ENCODE results near the gene MTO1.
"Not testable (repeated sequence)": the region's sequence is repeated elsewhere in the genome, so short reads cannot be mapped to it uniquely, and the experiment has no call there.

The MTO1 gene

DNA sequence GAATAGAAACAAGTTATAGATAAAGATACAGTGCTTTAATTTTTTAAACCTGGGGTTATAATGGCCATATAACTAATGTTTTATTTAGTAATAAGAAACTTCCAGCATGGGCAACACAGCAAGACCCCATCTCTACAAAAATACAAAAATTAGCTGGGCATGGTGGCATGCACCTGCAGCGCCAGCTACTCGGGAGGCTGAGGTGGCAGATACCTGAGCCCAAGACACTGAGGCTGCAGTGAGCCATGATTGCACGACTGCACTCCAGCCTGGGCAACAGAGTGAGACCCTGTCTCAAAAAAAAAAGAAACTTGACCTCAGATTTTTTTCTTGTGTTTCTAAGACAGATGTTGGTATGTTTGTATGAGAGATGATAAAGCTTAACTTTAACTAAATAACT, 36.4 kb downstream of the MTO1 start:
- H3K4me3 ChIP-seq (ENCODE audit: low read depth, low read length): no peak overlapping the region
- no peak for DNase-seq (ENCODE audit: low read depth)
- TF ChIP-seq MYC (IDR thresholded peaks at IDR 0.05; ENCODE audit: low read depth, low read length) (no peak), POLR2A (IDR thresholded peaks at IDR 0.05; ENCODE audit: extremely low read depth, insufficient read length) (no peak)
- TF ChIP-seq, protein P1, sequence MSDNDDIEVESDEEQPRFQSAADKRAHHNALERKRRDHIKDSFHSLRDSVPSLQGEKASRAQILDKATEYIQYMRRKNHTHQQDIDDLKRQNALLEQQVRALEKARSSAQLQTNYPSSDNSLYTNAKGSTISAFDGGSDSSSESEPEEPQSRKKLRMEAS (IDR thresholded peaks at IDR 0.05; ENCODE audit: low read depth, low read length): no peak
- TF ChIP-seq, protein P2, sequence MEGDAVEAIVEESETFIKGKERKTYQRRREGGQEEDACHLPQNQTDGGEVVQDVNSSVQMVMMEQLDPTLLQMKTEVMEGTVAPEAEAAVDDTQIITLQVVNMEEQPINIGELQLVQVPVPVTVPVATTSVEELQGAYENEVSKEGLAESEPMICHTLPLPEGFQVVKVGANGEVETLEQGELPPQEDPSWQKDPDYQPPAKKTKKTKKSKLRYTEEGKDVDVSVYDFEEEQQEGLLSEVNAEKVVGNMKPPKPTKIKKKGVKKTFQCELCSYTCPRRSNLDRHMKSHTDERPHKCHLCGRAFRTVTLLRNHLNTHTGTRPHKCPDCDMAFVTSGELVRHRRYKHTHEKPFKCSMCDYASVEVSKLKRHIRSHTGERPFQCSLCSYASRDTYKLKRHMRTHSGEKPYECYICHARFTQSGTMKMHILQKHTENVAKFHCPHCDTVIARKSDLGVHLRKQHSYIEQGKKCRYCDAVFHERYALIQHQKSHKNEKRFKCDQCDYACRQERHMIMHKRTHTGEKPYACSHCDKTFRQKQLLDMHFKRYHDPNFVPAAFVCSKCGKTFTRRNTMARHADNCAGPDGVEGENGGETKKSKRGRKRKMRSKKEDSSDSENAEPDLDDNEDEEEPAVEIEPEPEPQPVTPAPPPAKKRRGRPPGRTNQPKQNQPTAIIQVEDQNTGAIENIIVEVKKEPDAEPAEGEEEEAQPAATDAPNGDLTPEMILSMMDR (IDR thresholded peaks at IDR 0.05; ENCODE audit: low read depth, low read length): no peak

DNA sequence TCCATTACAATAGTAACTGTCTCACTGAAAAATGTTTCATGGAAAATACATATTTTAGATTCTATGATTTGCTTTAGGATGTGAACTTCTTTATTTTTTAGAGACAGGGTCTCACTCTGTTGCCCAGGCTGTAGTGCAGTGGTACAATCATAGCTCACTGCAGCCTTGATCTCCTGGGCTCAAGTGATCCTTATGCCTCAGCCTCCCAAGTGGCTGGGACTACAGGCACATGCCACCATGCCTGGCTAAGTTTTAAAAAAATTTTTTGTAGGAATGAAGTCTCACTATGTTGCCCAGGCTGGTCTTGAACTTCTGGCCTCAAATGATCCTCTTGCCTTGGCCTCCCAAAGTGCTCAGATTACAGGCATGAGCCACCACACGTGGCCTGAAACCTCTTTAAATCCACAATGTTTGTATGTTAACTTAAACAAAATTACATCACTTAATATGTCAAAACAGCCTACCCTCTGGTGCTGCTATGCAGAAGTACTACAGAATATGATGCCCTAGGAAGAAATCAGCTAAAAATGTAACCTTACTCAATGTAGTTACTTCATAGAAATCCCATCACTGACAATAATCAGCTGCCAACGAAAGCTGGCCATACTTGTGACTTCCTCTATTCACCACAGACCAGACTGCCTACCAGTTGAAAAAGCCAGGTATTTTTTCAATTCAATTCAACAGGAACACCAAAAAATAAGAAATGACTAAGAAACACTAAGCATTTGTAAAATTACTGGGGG, 41.7 kb downstream of the MTO1 start:
- no peak overlapping the region for H3K4me3 ChIP-seq (ENCODE audit: low read depth, low read length)
- peak; percentile 32 for DNase-seq (ENCODE audit: low read depth)
- TF ChIP-seq, protein P2 (IDR thresholded peaks at IDR 0.05; ENCODE audit: low read depth, low read length): no peak
- TF ChIP-seq POLR2A (IDR thresholded peaks at IDR 0.05; ENCODE audit: extremely low read depth, insufficient read length) (no peak), MYC (IDR thresholded peaks at IDR 0.05; ENCODE audit: low read depth, low read length) (no peak)
- TF ChIP-seq, protein P1 (IDR thresholded peaks at IDR 0.05; ENCODE audit: low read depth, low read length): no peak

DNA sequence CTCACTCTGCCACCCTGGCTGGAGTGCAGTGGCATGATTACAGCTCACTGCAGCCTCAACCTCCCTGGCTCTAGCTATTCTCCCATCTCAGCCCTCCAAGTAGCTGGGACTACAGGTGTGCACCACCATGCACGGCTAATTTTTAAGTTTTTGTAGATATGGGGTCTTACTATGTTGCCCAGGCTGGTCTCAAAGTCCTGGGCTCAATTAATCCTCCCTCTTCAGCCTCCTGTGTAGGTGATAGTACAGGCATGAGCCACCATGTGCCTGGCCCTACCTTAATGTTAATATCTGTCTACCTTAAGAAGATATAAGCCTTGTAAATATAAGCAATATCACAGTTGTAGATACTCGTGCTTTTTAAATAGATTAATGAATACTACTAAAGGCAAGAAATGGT, 42.6 kb downstream of the MTO1 start:
- H3K4me3 ChIP-seq (ENCODE audit: low read depth, low read length): no peak overlapping the region
- DNase-seq (ENCODE audit: low read depth): no peak
- TF ChIP-seq POLR2A (IDR thresholded peaks at IDR 0.05; ENCODE audit: extremely low read depth, insufficient read length): no peak
- TF ChIP-seq, protein P2 (IDR thresholded peaks at IDR 0.05; ENCODE audit: low read depth, low read length): no peak
- no peak for TF ChIP-seq MYC (IDR thresholded peaks at IDR 0.05; ENCODE audit: low read depth, low read length)
- TF ChIP-seq, protein P1 (IDR thresholded peaks at IDR 0.05; ENCODE audit: low read depth, low read length): no peak

DNA sequence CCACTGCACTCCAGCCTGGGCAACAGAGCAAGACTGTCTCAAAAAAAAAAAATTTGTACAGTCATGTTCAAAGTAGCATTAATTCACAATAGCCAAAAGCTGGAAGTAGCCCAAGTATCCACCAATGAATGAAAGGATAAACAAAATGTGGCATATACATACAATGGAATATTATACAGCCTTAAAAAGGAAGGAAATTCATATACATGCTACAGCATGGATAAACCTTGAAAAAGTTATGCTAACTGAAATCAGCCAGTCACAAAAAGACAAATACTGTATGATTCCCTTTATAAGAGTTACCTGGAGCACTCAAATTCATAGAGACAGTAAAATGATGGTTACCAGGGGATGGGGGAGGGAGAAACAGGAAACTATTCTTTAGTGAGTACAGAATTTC, 43.6 kb downstream of the MTO1 start:
- DNase-seq (ENCODE audit: low read depth): no peak
- TF ChIP-seq POLR2A (IDR thresholded peaks at IDR 0.05; ENCODE audit: extremely low read depth, insufficient read length): no peak
- TF ChIP-seq, protein P2 (IDR thresholded peaks at IDR 0.05; ENCODE audit: low read depth, low read length): no peak
- TF ChIP-seq, protein P1 (IDR thresholded peaks at IDR 0.05; ENCODE audit: low read depth, low read length): no peak
- no peak overlapping the region for H3K4me3 ChIP-seq (ENCODE audit: low read depth, low read length)

DNA sequence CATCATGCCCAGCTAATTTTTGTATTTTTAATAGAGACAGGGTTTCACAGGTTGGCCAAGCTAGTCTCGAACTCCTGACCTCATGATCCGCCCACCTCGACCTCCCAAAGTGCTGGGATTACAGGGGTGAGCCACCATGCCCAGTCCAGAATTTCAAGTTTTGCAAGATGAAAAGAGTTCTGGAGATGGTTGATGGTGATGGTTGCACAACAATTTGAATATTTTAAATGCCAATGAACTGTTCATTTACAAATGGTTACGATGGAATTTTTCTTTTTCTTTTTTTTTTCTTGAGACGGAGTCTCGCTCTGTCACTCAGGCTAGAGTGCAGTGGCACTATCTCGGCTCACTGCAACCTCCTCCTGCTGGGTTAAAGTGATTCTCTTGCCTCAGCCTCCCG, 44.2 kb downstream of the MTO1 start:
- DNase-seq (ENCODE audit: low read depth); H3K4me3 ChIP-seq (ENCODE audit: low read depth, low read length): not testable (repeated sequence)

DNA sequence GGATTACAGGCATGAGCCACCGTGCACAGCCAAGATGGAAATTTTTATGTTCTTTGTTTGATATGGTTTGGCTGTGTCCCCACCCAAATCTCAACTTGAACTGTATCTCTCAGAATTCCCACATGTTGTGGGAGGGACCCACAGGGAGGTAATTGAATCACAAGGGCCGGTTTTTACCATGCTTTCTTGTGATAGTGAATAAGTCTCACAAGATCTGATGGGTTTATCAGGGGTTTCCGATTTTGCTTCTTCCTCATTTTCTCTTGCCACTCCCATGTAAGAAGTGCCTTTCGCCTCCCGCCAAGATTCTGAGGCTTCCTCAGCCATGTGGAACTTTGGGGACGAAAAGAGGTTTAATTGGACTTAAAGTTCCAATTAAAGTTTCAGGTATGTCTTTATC, 44.7 kb downstream of the MTO1 start:
- no peak for TF ChIP-seq MYC (IDR thresholded peaks at IDR 0.05; ENCODE audit: low read depth, low read length)
- TF ChIP-seq, protein P1 (IDR thresholded peaks at IDR 0.05; ENCODE audit: low read depth, low read length): no peak
- no peak for TF ChIP-seq POLR2A (IDR thresholded peaks at IDR 0.05; ENCODE audit: extremely low read depth, insufficient read length)
- TF ChIP-seq, protein P2 (IDR thresholded peaks at IDR 0.05; ENCODE audit: low read depth, low read length): no peak
- no peak overlapping the region for H3K4me3 ChIP-seq (ENCODE audit: low read depth, low read length)
- peak; percentile 30 for DNase-seq (ENCODE audit: low read depth)
